HG03064 (cell line): ENCODE data around the gene ZSCAN5C.
"Not testable (repeated sequence)": the region's sequence is repeated elsewhere in the genome, so short reads cannot be mapped to it uniquely, and the experiment has no call there.

Experiments used
- ATAC-seq: cut with Tn5 transposase; IDR thresholded peaks from one replicate; pipeline ENCODE4 v1.9.1; 2021; ENCODE audit warnings: low read depth; ENCODE audit not compliant: unreplicated experiment

The ZSCAN5C gene

GRCh38 chr19:56201973-56202372 lies at the start of gene ZSCAN5C:
Gene ZSCAN5C (plus strand): TSS chr19:56202273. CDS start chr19:56205914, 3,641 bp downstream.
- ATAC-seq, result no peak

- no peak for ATAC-seq
These were observed 49.4 kb upstream of the ZSCAN5C start for GRCh38 chr19:56152644-56153043.

GRCh38 chr19:56153507-56153906 lies 48.6 kb upstream of the ZSCAN5C start:
- no peak for ATAC-seq

- ATAC-seq, result no peak
These were observed 46.9 kb upstream of the ZSCAN5C start for GRCh38 chr19:56155124-56155687.

GRCh38 chr19:56156768-56157167 lies 45.3 kb upstream of the ZSCAN5C start:
- no peak for ATAC-seq

GRCh38 chr19:56158170-56158757 lies 43.8 kb upstream of the ZSCAN5C start:
- no peak for ATAC-seq

GRCh38 chr19:56159009-56159559 lies 43.0 kb upstream of the ZSCAN5C start:
- no peak for ATAC-seq

- no peak for ATAC-seq
These were observed 42.3 kb upstream of the ZSCAN5C start for GRCh38 chr19:56159622-56160271.

- no peak for ATAC-seq
These were observed 40.5 kb upstream of the ZSCAN5C start for GRCh38 chr19:56161534-56161933.

- no peak for ATAC-seq
These were observed 39.8 kb upstream of the ZSCAN5C start for GRCh38 chr19:56162258-56162657.

GRCh38 chr19:56163097-56163496 lies 39.0 kb upstream of the ZSCAN5C start:
- ATAC-seq, result no peak

GRCh38 chr19:56167064-56167578 lies 35.0 kb upstream of the ZSCAN5C start:
- ATAC-seq, result no peak

GRCh38 chr19:56170261-56170660 lies 31.8 kb upstream of the ZSCAN5C start:
- ATAC-seq, result no peak

GRCh38 chr19:56174086-56174485 lies 28.0 kb upstream of the ZSCAN5C start:
- no peak for ATAC-seq

- no peak for ATAC-seq
These were observed 27.5 kb upstream of the ZSCAN5C start for GRCh38 chr19:56174550-56174949.

- ATAC-seq, result not testable (repeated sequence)
These were observed 26.2 kb upstream of the ZSCAN5C start, which contains the start of gene GALP for GRCh38 chr19:56175861-56176307. Gene GALP (plus strand): TSS chr19:56176008. CDS start chr19:56177109, 1,101 bp downstream.

- ATAC-seq, result not testable (repeated sequence)
These were observed 25.8 kb upstream of the ZSCAN5C start for GRCh38 chr19:56176310-56176709.

- no peak for ATAC-seq
These were observed 25.2 kb upstream of the ZSCAN5C start for GRCh38 chr19:56176881-56177280.

GRCh38 chr19:56177564-56178243 lies 24.4 kb upstream of the ZSCAN5C start:
- no peak for ATAC-seq

- no peak for ATAC-seq
These were observed 12.3 kb upstream of the ZSCAN5C start for GRCh38 chr19:56189785-56190184.

GRCh38 chr19:56191115-56191514 lies 11.0 kb upstream of the ZSCAN5C start:
- no peak for ATAC-seq
